H9 (cell line): ENCODE results near the gene FAHD1. TPM values are rescaled to one million over a fixed set of nuclear protein-coding genes. Genes with fewer than 3 reads are reported as not detected.

Experiments
- DNase-seq: peaks from one replicate; pipeline ENCODE4 v3.0.0-alpha.2; 2017
- H2AFZ ChIP-seq: one replicate; pipeline ENCODE4 v1.6.1; 2013; ENCODE audit warnings: mild to moderate bottlenecking, low read length, control low read depth, moderate library complexity
- H2AK5ac ChIP-seq: 2 replicates; pipeline ENCODE4 v1.6.1; 2013; ENCODE audit warnings: low read length, control low read depth, mixed read lengths; ENCODE audit not compliant: insufficient read length
- H2BK120ac ChIP-seq: one replicate; pipeline ENCODE4 v1.6.1; 2013; ENCODE audit warnings: low read depth, mild to moderate bottlenecking, low read length, control low read depth, inconsistent platforms; ENCODE audit not compliant: poor library complexity, severe bottlenecking
- H2BK12ac ChIP-seq: 2 replicates; pipeline ENCODE4 v1.6.1; 2013; ENCODE audit warnings: low read length, control low read depth, mixed read lengths, low read depth; ENCODE audit not compliant: insufficient read length
- H2BK15ac ChIP-seq: 2 replicates; pipeline ENCODE4 v1.6.1; 2013; ENCODE audit warnings: low read depth, low read length, control low read depth
- H2BK20ac ChIP-seq: one replicate; pipeline ENCODE4 v1.6.1; 2013; ENCODE audit warnings: low read depth, mild to moderate bottlenecking, low read length, control low read depth, inconsistent platforms; ENCODE audit not compliant: poor library complexity, severe bottlenecking
- H2BK5ac ChIP-seq: 2 replicates; pipeline ENCODE4 v1.6.1; 2013; ENCODE audit warnings: low read length, control low read depth, mixed read lengths; ENCODE audit not compliant: insufficient read length
- H3K14ac ChIP-seq: 2 replicates; pipeline ENCODE4 v1.6.1; 2013; ENCODE audit warnings: low read length, control low read depth; ENCODE audit not compliant: insufficient read depth
- H3K18ac ChIP-seq: 2 replicates; pipeline ENCODE4 v1.6.1; 2013; ENCODE audit warnings: low read depth, mild to moderate bottlenecking, mixed read lengths, low read length, control low read depth; ENCODE audit not compliant: insufficient read length
- H3K23ac ChIP-seq: 2 replicates; pipeline ENCODE4 v1.6.1; 2013; ENCODE audit warnings: low read length, control low read depth, mixed read lengths, low read depth; ENCODE audit not compliant: insufficient read length
- H3K23me2 ChIP-seq: 2 replicates; pipeline ENCODE4 v1.6.1; 2013; ENCODE audit warnings: low read depth, mild to moderate bottlenecking, mixed read lengths, low read length, control low read depth; ENCODE audit not compliant: insufficient read length, poor library complexity, severe bottlenecking
- H3K27ac ChIP-seq: 2 replicates; pipeline ENCODE4 v1.5.1; 2013; ENCODE audit warnings: low read length, control low read depth, mixed read lengths, low read depth; ENCODE audit not compliant: insufficient read length
- H3K27me3 ChIP-seq: 2 replicates; pipeline ENCODE4 v1.6.1; 2013; ENCODE audit warnings: low read length, control low read depth, inconsistent platforms; ENCODE audit not compliant: insufficient read depth
- H3K4ac ChIP-seq: 2 replicates; pipeline ENCODE4 v1.6.1; 2013; ENCODE audit warnings: low read depth, mild to moderate bottlenecking, control low read depth, inconsistent platforms, low read length, moderate library complexity
- H3K4me1 ChIP-seq: 2 replicates; pipeline ENCODE4 v1.6.1; 2013; ENCODE audit warnings: low read length, control low read depth, inconsistent platforms; ENCODE audit not compliant: insufficient read depth
- H3K4me2 ChIP-seq: 2 replicates; pipeline ENCODE4 v1.6.1; 2013; ENCODE audit warnings: low read length, control low read depth, mixed read lengths; ENCODE audit not compliant: insufficient read length, insufficient read depth
- H3K56ac ChIP-seq: 2 replicates; pipeline ENCODE4 v1.6.1; 2013; ENCODE audit warnings: low read depth, mild to moderate bottlenecking, mixed read lengths, low read length, control low read depth; ENCODE audit not compliant: insufficient read length
- H3K79me1 ChIP-seq: 2 replicates; pipeline ENCODE4 v1.6.1; 2013; ENCODE audit warnings: low read depth, mild to moderate bottlenecking, moderate library complexity, low read length, control low read depth, inconsistent platforms; ENCODE audit not compliant: insufficient read depth, poor library complexity, severe bottlenecking
- H3K79me2 ChIP-seq: 2 replicates; pipeline ENCODE4 v1.6.1; 2013; ENCODE audit warnings: low read length, control low read depth, inconsistent platforms; ENCODE audit not compliant: insufficient read depth
- H3K9ac ChIP-seq: 2 replicates; pipeline ENCODE4 v1.6.1; 2013; ENCODE audit warnings: low read length, control low read depth, mixed read lengths; ENCODE audit not compliant: insufficient read length; ENCODE audit errors: extremely low read depth
- H3K9me3 ChIP-seq: one replicate; pipeline ENCODE4 v1.6.1; 2013; ENCODE audit warnings: low read depth, low read length, inconsistent platforms; ENCODE audit not compliant: control insufficient read depth
- H3T11ph ChIP-seq: one replicate; pipeline ENCODE4 v1.6.1; 2013; ENCODE audit warnings: mild to moderate bottlenecking, low read length, control low read depth, inconsistent platforms
- H4K20me1 ChIP-seq: one replicate; pipeline ENCODE4 v1.6.1; 2013; ENCODE audit not compliant: control insufficient read depth, insufficient read length, insufficient read depth
- H4K5ac ChIP-seq: 2 replicates; pipeline ENCODE4 v1.6.1; 2013; ENCODE audit warnings: low read depth, mild to moderate bottlenecking, mixed read lengths, low read length, control low read depth; ENCODE audit not compliant: insufficient read length
- H4K8ac ChIP-seq: replicated peaks from 2 replicates; pipeline ENCODE4 v1.6.1; 2013; ENCODE audit warnings: low read length, control low read depth, mixed read lengths, low read depth; ENCODE audit not compliant: insufficient read length
- H4K91ac ChIP-seq: 2 replicates; pipeline ENCODE4 v1.6.1; 2013; ENCODE audit warnings: low read depth, mild to moderate bottlenecking, moderate library complexity, mixed read lengths, low read length, control low read depth; ENCODE audit not compliant: insufficient read length
- H3K27ac Mint-ChIP-seq, 3 experiments: 2 replicates in 2 of 3; 3 replicates in 1 of 3; pipeline ENCODE4 v1.8.0; 2020 to 2021; ENCODE audit warnings: mixed read lengths in 3 of 3, mild to moderate bottlenecking in 1 of 3, moderate library complexity in 1 of 3
- H3K27me3 Mint-ChIP-seq: 2 replicates; pipeline ENCODE4 v1.8.0; 2021; ENCODE audit warnings: low read depth, mild to moderate bottlenecking, moderate library complexity, mixed read lengths
- H3K36me3 Mint-ChIP-seq, 3 experiments: 2 replicates in 2 of 3; 3 replicates in 1 of 3; pipeline ENCODE4 v1.8.0; 2020 to 2021; ENCODE audit warnings: low read depth in 3 of 3, mixed read lengths in 3 of 3; ENCODE audit not compliant: insufficient read depth in 1 of 3
- H3K4me1 Mint-ChIP-seq, 2 experiments: 2 replicates each; pipeline ENCODE4 v1.8.0; 2020; ENCODE audit warnings: mixed read lengths in 2 of 2
- H3K4me3 Mint-ChIP-seq, 2 experiments: 2 replicates in 1 of 2; 3 replicates in 1 of 2; pipeline ENCODE4 v1.8.0; 2020 to 2021; ENCODE audit warnings: mild to moderate bottlenecking in 2 of 2, mixed read lengths in 2 of 2, moderate library complexity in 1 of 2
- H3K9me3 Mint-ChIP-seq, 2 experiments: 2 replicates in 1 of 2; 3 replicates in 1 of 2; pipeline ENCODE4 v1.8.0; 2020; ENCODE audit warnings: mild to moderate bottlenecking in 2 of 2, mixed read lengths in 2 of 2, moderate library complexity in 1 of 2
- CTCF ChIP-seq: fragments of 200-600 bp; sonication (generic); conservative IDR thresholded peaks from 3 replicates; pipeline ENCODE4 v1.8.0; 2021; ENCODE audit warnings: antibody characterized with exemption, mild to moderate bottlenecking
- WGBS: extraction: QIAGEN DNeasy Blood & Tissue Kit; methylation state at CpG from one replicate; pipeline ENCODE4 v1.1.7; 2013; ENCODE audit warnings: missing lambda C conversion rate, low lambda C conversion rate, mixed read lengths; ENCODE audit not compliant: insufficient read length; ENCODE audit errors: extremely low coverage; 5-methylcytosine and 5-hydroxymethylcytosine counted together
- total RNA-seq: library from RNA; stranded (reverse); gene quantifications from 2 replicates; pipeline ENCODE4 v1.2.1, GENCODE V29; 2021

The FAHD1 gene
- total RNA-seq, 1 experiment from 2014 or later, result 16.2 TPM

- Histone ChIP-seq H3K14ac (no peak overlapping the region), H3K79me1 (peaks cover 4% of the 10 kb centered on the region), H2AK5ac (no peak overlapping the region), H3K56ac (no peak overlapping the region), H3K9me3 (no peaks in the 10 kb centered on the region), H4K8ac (no peak overlapping the region), H3K9ac (no peak overlapping the region), H2BK20ac (no peak overlapping the region), H3K23ac (no peak overlapping the region), H3T11ph (no peak overlapping the region), H3K23me2 (peaks cover 3% of the 10 kb centered on the region), H2BK12ac (no peak overlapping the region), H3K27me3 (no peaks in the 10 kb centered on the region), H3K27ac (no peak overlapping the region), H2BK120ac (no peak overlapping the region), H4K5ac (no peak overlapping the region), H3K79me2 (no peaks in the 10 kb centered on the region), H4K91ac (no peak overlapping the region), H3K4me2 (no peak overlapping the region), H3K18ac (no peak overlapping the region), H3K4ac (no peak overlapping the region), H3K4me1 (no peaks in the 10 kb centered on the region; the same call in 1 of the 2 replicates), H2BK5ac (no peak overlapping the region), H2BK15ac (no peak overlapping the region), H2AFZ (no peak overlapping the region), H4K20me1 (no peaks in the 10 kb centered on the region)
- Mint-ChIP-seq H3K27me3 (peaks cover 4% of the 10 kb centered on the region), H3K36me3 (peaks cover 0 to 10% (median 4%) of the 10 kb centered on the region in 3 experiments; a peak in 5 of 7 replicates), H3K4me3 (no peak overlapping the region), H3K9me3 (no peaks in the 10 kb centered on the region), H3K27ac (no peak overlapping the region), H3K4me1 (0 out of 4 replicates have a peak, but pooled peaks cover 2 to 5% of the 10 kb centered on the region in 2 experiments)
- DNase-seq, result no peak
- no peak for TF ChIP-seq CTCF
- WGBS, result no CpG with 5 or more reads among the region's 24 CpGs
Observed at GRCh38 chr16:1821861-1822611, 5.0 kb upstream of the FAHD1 start.
